ENCODE measurements around the gene ASCL5.

ASCL5 gene

DNA sequence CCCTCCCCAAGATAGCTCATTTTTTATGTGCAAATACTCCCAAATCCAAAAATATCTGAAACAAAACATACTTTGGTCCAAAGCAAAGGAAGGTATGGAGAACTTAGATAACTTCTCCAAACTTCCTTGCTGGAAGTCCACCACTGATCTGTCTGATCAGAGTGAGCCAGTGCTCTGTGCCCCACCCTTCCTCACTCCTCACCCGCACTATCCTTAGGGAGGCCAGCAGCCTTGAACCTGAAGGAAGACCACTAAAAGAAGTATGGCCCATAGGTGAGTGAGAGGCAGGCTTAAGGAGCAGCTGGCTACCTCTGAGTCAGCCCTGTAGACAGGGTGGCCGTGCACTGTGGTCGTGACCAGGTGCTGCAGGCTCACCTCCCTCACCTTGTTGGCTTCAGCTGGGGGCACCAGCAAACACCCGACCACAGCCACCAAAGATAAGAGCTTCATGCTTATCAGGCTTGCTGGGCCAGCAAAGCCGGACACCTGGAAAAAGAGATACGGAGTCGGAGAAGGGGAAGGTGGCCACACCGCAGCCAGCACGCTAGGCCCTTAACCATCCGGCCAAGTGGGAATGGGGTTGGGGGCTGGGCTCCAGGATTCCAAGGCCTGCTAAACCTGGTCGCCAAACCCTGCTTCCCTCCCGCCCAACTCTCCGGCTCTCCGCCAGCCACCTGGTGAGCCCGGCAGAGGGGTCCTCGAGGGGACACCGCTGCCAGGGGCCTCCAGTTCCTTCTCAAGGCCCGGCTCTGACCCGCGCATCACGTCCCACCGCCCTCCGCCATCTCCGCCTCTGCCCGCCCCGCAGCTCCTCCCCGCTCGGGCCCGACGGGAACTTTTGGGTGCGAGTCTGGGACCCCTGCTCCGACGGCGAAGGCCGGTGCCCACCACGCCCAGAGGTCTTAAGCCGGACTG is 26.7 kb upstream of the ASCL5 start:
- DNase-seq (ENCODE audit: low read depth, low spot score), result no peak

DNA sequence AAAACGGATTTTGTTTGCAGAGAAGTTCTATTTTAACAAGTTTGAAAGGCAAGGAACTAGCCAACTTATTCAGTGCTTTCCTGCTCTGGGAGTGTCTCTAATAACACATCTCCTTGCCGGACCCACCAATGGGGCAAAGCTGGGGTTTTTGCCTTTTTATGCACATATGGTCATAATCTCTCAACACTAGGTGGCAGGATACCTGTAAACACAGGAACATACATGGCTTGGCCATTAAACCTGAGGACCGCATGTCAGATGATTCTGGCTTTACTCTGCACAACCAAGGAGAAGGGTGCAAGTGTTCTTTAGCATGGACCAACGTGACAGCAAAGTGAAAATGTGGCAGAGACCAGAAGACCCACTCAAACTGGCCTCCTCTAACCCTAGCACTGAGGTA is 22.4 kb upstream of the ASCL5 start:
- no peak for DNase-seq (ENCODE audit: low read depth, low spot score)

GRCh38 chr1:201147396-201148015 is 20.5 kb upstream of the ASCL5 start:
- DNase-seq (ENCODE audit: low read depth, low spot score), result no peak

GRCh38 chr1:201146626-201147390 is 19.8 kb upstream of the ASCL5 start:
- DNase-seq (ENCODE audit: low read depth, low spot score), result no peak

GRCh38 chr1:201145816-201146215 is 18.8 kb upstream of the ASCL5 start:
- no peak for DNase-seq (ENCODE audit: low read depth, low spot score)

GRCh38 chr1:201145132-201145531 is 18.1 kb upstream of the ASCL5 start:
- DNase-seq (ENCODE audit: low read depth, low spot score), result no peak

GRCh38 chr1:201144701-201145100 is 17.7 kb upstream of the ASCL5 start:
- DNase-seq (ENCODE audit: low read depth, low spot score), result no peak

DNA sequence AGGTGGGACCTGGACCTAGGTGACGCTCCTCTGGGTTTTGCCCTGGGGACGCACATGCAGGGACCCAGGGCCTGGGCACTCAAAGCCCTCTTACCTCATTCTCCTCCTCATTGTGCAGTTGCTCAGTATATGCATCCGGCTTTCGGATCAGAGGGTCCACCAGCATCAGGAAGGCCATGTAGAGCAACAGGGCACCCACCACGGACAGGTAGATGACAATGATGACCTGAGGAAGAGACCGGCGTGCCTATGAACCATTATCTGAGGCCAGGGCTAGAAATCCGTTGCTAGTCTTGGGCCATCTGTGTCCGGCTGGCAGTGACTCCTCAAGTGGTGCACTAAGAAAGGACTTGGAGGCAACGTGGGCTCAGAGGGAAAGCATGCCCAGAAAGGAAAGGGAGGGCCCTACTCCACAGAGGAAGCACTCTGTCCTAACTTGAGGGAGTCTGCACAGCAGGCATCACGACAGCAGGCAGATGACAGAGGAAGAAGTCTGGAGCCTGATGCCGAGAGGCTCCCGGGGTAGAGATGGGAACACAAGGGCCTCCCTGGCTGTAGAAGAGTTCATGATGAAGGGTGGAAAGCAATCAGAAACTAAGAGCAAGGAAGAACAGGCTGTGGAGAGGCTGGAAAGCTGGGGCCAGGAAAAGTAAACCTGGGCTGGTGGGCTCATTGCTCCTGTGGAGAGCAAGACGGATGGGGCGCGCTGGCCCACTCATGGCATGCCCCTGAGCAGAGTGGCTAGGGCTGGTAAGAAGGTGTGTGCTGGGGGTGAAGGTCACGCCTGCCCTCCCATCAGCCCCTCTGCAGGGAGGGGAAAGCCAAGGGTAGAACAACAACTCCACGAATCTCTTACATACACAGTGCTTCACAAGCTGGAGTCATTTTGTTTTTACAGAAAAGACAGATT is 17.0 kb upstream of the ASCL5 start:
- no peak for DNase-seq (ENCODE audit: low read depth, low spot score)

DNA sequence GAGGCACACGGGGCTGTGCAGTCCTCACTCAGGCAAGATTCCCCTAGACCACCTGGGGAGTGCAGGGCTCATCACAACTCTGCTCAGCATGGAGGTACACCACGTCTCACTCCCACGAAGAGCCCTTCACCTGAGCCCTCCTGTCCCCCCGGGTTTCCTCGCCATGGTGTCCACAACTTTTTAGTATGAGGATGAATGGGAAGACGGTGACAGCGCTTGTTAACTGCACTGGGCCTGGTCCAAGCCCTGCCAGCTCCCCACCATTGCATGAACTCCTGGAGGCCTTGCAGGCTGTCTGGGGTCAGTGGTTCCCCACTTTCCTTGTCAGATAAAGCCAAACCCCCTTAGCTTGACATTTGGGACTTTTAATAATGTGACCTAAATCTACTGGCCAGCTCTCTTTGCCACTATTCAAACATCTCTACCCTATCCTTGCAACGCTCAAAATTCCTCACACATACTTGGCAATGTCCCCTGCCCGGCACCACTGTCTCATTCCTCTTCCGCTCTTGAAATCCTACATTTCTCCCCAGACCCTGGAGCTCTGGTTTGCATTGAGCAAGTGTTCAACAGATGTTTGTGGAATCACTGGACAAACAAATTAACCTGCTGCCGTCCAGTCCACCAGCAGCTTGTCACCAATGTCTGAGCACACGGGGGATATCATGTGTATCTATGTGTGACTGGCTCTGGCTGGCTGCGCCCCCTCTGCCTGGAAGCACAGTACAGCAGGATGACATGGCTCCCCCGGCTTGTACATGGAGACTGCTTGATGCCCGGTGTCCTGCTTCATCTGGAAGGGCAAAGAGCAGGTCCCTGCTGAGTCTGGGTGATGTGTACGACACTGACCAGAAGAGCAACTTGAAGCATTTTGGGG is 16.1 kb upstream of the ASCL5 start:
- DNase-seq (ENCODE audit: low read depth, low spot score), result no peak

DNA sequence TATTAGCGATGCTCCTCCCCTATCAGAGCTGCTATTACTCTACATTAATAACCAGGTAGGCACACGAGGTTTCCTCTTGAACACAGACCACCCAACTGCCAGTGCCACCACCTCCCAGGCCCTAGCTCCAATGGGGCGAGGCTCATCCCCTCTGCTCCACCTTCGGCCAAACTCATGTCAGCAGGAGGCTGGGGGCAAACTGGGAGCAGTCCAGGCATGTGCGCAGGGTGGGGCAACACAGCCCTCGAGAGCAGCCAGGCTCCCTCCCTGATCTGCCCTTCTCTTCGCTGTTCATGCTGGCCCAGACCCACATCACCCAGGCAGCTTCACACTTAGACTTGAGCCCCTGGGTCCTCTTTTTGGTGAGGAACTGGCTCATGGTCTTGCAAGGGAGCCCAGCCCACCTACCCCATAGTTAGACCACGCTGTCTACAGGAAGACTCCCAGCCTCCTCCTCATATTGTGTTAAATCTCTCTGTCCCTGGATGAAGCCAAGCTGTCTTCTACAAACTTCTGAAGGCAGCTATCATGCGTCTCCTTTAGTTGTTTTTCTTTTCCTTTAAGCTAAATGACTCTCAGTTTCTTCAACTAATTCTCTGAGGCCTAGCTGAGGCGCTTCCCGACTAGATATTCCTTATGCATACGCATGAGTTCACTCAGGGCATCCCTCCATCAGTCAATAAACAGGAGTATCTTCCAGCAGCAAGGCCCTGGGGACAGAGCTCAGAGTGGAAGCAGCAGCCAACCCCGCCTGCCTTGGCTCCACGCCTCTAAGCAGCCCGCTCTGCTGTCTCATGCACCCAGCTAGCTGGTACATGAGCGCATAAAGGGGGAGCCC is 15.2 kb upstream of the ASCL5 start:
- no peak for DNase-seq (ENCODE audit: low read depth, low spot score)

DNA sequence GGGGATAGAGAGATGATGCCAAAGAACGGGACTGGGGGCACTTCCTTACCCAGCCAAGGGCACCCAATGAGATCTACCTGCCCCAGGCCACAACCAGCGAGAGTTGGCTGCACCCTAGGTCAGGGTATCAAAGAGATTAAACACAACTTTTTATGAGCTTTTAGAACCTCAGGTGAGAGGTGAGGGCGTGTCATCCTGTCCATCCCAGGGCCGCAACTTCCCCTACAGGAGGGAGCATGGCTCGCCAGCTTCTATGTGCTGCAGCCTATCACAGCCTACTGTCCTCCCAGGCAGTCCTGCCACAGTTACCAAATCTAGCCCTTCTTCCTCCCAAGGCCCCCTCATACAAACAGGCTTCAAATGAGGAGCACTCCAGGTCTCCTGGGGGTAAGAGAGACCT is 14.4 kb upstream of the ASCL5 start:
- DNase-seq (ENCODE audit: low read depth, low spot score), result no peak

GRCh38 chr1:201140941-201141260 is 13.9 kb upstream of the ASCL5 start:
- DNase-seq (ENCODE audit: low read depth, low spot score), result no peak

- DNase-seq (ENCODE audit: low read depth, low spot score), result no peak
These were observed 13.4 kb upstream of the ASCL5 start for GRCh38 chr1:201140235-201140940.

GRCh38 chr1:201139756-201140155 is 12.8 kb upstream of the ASCL5 start:
- DNase-seq (ENCODE audit: low read depth, low spot score), result no peak

- no peak for DNase-seq (ENCODE audit: low read depth, low spot score)
These were observed 12.3 kb upstream of the ASCL5 start for GRCh38 chr1:201139306-201139705.

GRCh38 chr1:201138311-201138840 is 11.4 kb upstream of the ASCL5 start:
- DNase-seq (ENCODE audit: low read depth, low spot score), result no peak

- DNase-seq (ENCODE audit: low read depth, low spot score), result peak; percentile 52
These were observed 10.8 kb upstream of the ASCL5 start for GRCh38 chr1:201137579-201138310.

- DNase-seq (ENCODE audit: low read depth, low spot score), result no peak
These were observed 10.0 kb upstream of the ASCL5 start for GRCh38 chr1:201137024-201137392.

Measured in smooth muscle cell of the brain vasculature (primary cell).